ENCODE data around the gene PPARG. TPM values are rescaled to one million over a fixed set of nuclear protein-coding genes. Genes with fewer than 3 reads are reported as not detected.
"Not testable (repeated sequence)": the region's sequence is repeated elsewhere in the genome, so short reads cannot be mapped to it uniquely, and the experiment has no call there.

The PPARG gene
- total RNA-seq, 1 experiment from 2014 or later, result 61.5 TPM

GRCh38 chr3:12273045-12273695 is 15.7 kb upstream of the PPARG start:
- Histone ChIP-seq H3K9me3 (ENCODE audit: insufficient read depth, low read depth) (no peaks in the 10 kb centered on the region), H2AFZ (no peak overlapping the region), H3K27ac (no peak overlapping the region), H3K4me1 (replicated peaks; ENCODE audit: insufficient read depth) (no peaks in the 10 kb centered on the region), H3K27me3 (ENCODE audit: insufficient read depth, low read depth) (no peaks in the 10 kb centered on the region), H4K20me1 (ENCODE audit: insufficient read depth) (no peaks in the 10 kb centered on the region), H3F3A (ENCODE audit: insufficient read depth, low read depth) (no peaks in the 10 kb centered on the region), H3K4me2 (no peak overlapping the region), H3K9me2 (ENCODE audit: insufficient read depth) (no peaks in the 10 kb centered on the region), H3K4me3 (no peak overlapping the region), H3K79me2 (ENCODE audit: low read depth) (no peaks in the 10 kb centered on the region), H3K36me3 (ENCODE audit: low read depth) (no peaks in the 10 kb centered on the region)
- ChIA-PET CTCF (no interaction called here), POLR2A (ENCODE audit: unreplicated experiment) (no interaction called here)
- intact Hi-C loops (cut with micrococcal nuclease; ENCODE audit: unreplicated experiment), result no loop called here
- BruUV-seq (replicated peaks), result no TSS peak
- DNase-seq, result no peak
- TF ChIP-seq CTCF (conservative IDR thresholded peaks at IDR 0.05), result no peak
- no peak for TF ChIP-seq EZH2 (IDR thresholded peaks at IDR 0.05; ENCODE audit: low read depth)

GRCh38 chr3:12275974-12276650 is 12.8 kb upstream of the PPARG start:
- Histone ChIP-seq H4K20me1 (ENCODE audit: insufficient read depth) (no peaks in the 10 kb centered on the region), H3K79me2 (ENCODE audit: low read depth) (no peaks in the 10 kb centered on the region), H3K27me3 (ENCODE audit: insufficient read depth, low read depth) (no peaks in the 10 kb centered on the region), H3K27ac (no peak overlapping the region), H3K4me1 (replicated peaks; ENCODE audit: insufficient read depth) (no peaks in the 10 kb centered on the region), H3K9me2 (ENCODE audit: insufficient read depth) (no peaks in the 10 kb centered on the region), H2AFZ (no peak overlapping the region), H3K9me3 (ENCODE audit: insufficient read depth, low read depth) (no peaks in the 10 kb centered on the region), H3F3A (ENCODE audit: insufficient read depth, low read depth) (no peaks in the 10 kb centered on the region), H3K4me2 (no peak overlapping the region), H3K36me3 (ENCODE audit: low read depth) (no peaks in the 10 kb centered on the region), H3K4me3 (no peak overlapping the region)
- no peak for TF ChIP-seq EZH2 (IDR thresholded peaks at IDR 0.05; ENCODE audit: low read depth)
- no peak for TF ChIP-seq CTCF (conservative IDR thresholded peaks at IDR 0.05)
- intact Hi-C loops (cut with micrococcal nuclease; ENCODE audit: unreplicated experiment), result no loop called here
- DNase-seq, result no peak
- POLR2A ChIA-PET (ENCODE audit: unreplicated experiment), result no interaction called here
- CTCF ChIA-PET, result no interaction called here
- no TSS peak for BruUV-seq (replicated peaks)

- H2AFZ ChIP-seq; H3K27me3 ChIP-seq (ENCODE audit: insufficient read depth, low read depth); H4K20me1 ChIP-seq (ENCODE audit: insufficient read depth); H3K36me3 ChIP-seq (ENCODE audit: low read depth); H3K9me2 ChIP-seq (ENCODE audit: insufficient read depth); H3K4me1 ChIP-seq (replicated peaks; ENCODE audit: insufficient read depth); CTCF ChIA-PET; H3K27ac ChIP-seq; DNase-seq; POLR2A ChIA-PET (ENCODE audit: unreplicated experiment); H3K79me2 ChIP-seq (ENCODE audit: low read depth); H3F3A ChIP-seq (ENCODE audit: insufficient read depth, low read depth); H3K4me2 ChIP-seq; intact Hi-C loops (cut with micrococcal nuclease; ENCODE audit: unreplicated experiment); H3K9me3 ChIP-seq (ENCODE audit: insufficient read depth, low read depth); H3K4me3 ChIP-seq; BruUV-seq (replicated peaks): not testable (repeated sequence)
Observed at GRCh38 chr3:12276827-12277226, 12.0 kb upstream of the PPARG start.

- no peaks in the 10 kb centered on the region for H3F3A ChIP-seq (ENCODE audit: insufficient read depth, low read depth)
- no peaks in the 10 kb centered on the region for H3K79me2 ChIP-seq (ENCODE audit: low read depth)
- H3K9me2 ChIP-seq (ENCODE audit: insufficient read depth), result no peaks in the 10 kb centered on the region
- no peak overlapping the region for H3K27ac ChIP-seq
- CTCF ChIA-PET, result no interaction called here
- POLR2A ChIA-PET (ENCODE audit: unreplicated experiment), result no interaction called here
- no TSS peak for BruUV-seq (replicated peaks)
- DNase-seq, result no peak
- H3K4me2 ChIP-seq, result no peak overlapping the region
- no peaks in the 10 kb centered on the region for H3K36me3 ChIP-seq (ENCODE audit: low read depth)
- intact Hi-C loops (cut with micrococcal nuclease; ENCODE audit: unreplicated experiment), result no loop called here
- TF ChIP-seq EZH2 (IDR thresholded peaks at IDR 0.05; ENCODE audit: low read depth) (no peak), CTCF (conservative IDR thresholded peaks at IDR 0.05) (no peak)
- H4K20me1 ChIP-seq (ENCODE audit: insufficient read depth), result no peaks in the 10 kb centered on the region
- no peak overlapping the region for H2AFZ ChIP-seq
- H3K27me3 ChIP-seq (ENCODE audit: insufficient read depth, low read depth), result no peaks in the 10 kb centered on the region
- H3K9me3 ChIP-seq (ENCODE audit: insufficient read depth, low read depth), result no peaks in the 10 kb centered on the region
- H3K4me1 ChIP-seq (replicated peaks; ENCODE audit: insufficient read depth), result no peaks in the 10 kb centered on the region
- no peak overlapping the region for H3K4me3 ChIP-seq
Observed at GRCh38 chr3:12278566-12278965, 10.3 kb upstream of the PPARG start.
